SK-N-SH (cell line): ENCODE data around the gene MBTPS1. TPM values are rescaled to one million over a fixed set of nuclear protein-coding genes. Genes with fewer than 3 reads are reported as not detected.

Experiments used
- CTCF ChIA-PET: fragments of 300-600, 350-600 bp; formaldehyde crosslinking; extraction: SDS; loops from one replicate; lab custom pipeline; 2021; lab: Yijun Ruan, JAX
- POLR2A ChIA-PET: fragments of 350-600 bp; sonication (Branson Sonifier 250); formaldehyde crosslinking; extraction: SDS; loops from one replicate; lab custom pipeline; 2020; ENCODE audit warnings: antibody characterized with exemption, inconsistent platforms; lab: Yijun Ruan, JAX
- DNase-seq: peaks from one replicate; pipeline ENCODE4 v3.0.0; 2012
- H2AFZ ChIP-seq: fragments of 200-600 bp; sonication (generic); 2 replicates; pipeline ENCODE4 v1.8.1; 2016; ENCODE audit warnings: antibody characterized with exemption, mild to moderate bottlenecking, low read depth
- H3F3A ChIP-seq: fragments of 200-600 bp; sonication (generic); replicated peaks from 2 replicates; pipeline ENCODE3; 2016; ENCODE audit warnings: antibody characterized with exemption, mild to moderate bottlenecking; ENCODE audit not compliant: insufficient read depth
- H3K27ac ChIP-seq, 2 experiments: fragments of 200-500 bp in 1 of 2; fragments of 200-600 bp in 1 of 2; sonication (Bioruptor generic) in 1 of 2; sonication (generic), shearing (Covaris generic) in 1 of 2; 2 replicates each; pipeline versions ENCODE4 v1.5.1 to v1.6.1; 2014 to 2016; ENCODE audit warnings: low read depth in 2 of 2, inconsistent platforms in 1 of 2, low read length in 1 of 2, mild to moderate bottlenecking in 1 of 2, mixed read lengths in 1 of 2
- H3K27me3 ChIP-seq: fragments of 200-600 bp; sonication (generic), shearing (Covaris generic); 2 replicates; pipeline ENCODE4 v1.6.1; 2016; ENCODE audit warnings: mixed run types; ENCODE audit not compliant: insufficient read depth
- H3K36me3 ChIP-seq, 2 experiments: fragments of 200-500 bp in 1 of 2; fragments of 200-600 bp in 1 of 2; sonication (Bioruptor generic) in 1 of 2; sonication (generic) in 1 of 2; replicated peaks in 1 of 2; 2 replicates each; pipeline versions ENCODE3 to v1.5.1; 2014 to 2016; ENCODE audit warnings: low read length in 1 of 2, mild to moderate bottlenecking in 1 of 2; ENCODE audit not compliant: insufficient read depth in 2 of 2, control insufficient read depth in 1 of 2
- H3K4me1 ChIP-seq, 2 experiments: fragments of 200-500 bp in 1 of 2; fragments of 200-600 bp in 1 of 2; sonication (Bioruptor generic) in 1 of 2; sonication (generic), shearing (Covaris generic) in 1 of 2; 2 replicates each; pipeline versions ENCODE4 v1.5.1 to v1.6.1; 2014 to 2016; ENCODE audit warnings: low read depth in 1 of 2, low read length in 1 of 2, mixed run types in 1 of 2; ENCODE audit not compliant: insufficient read depth in 2 of 2, control insufficient read depth in 1 of 2
- H3K4me2 ChIP-seq: fragments of 200-600 bp; sonication (generic), shearing (Covaris generic); 2 replicates; pipeline ENCODE4 v1.6.1; 2017; ENCODE audit warnings: mixed run types
- H3K4me3 ChIP-seq, 2 experiments: fragments of 200-500 bp in 1 of 2; fragments of 200-600 bp in 1 of 2; sonication (Bioruptor generic) in 1 of 2; sonication (generic), shearing (Covaris generic) in 1 of 2; 2 replicates each; pipeline versions ENCODE4 v1.5.1 to v1.8.1; 2014 to 2016; ENCODE audit warnings: low read depth in 2 of 2, inconsistent platforms in 1 of 2, low read length in 1 of 2, mild to moderate bottlenecking in 1 of 2, mixed read lengths in 1 of 2, moderate library complexity in 1 of 2
- H3K79me2 ChIP-seq: fragments of 200-600 bp; sonication (generic); 2 replicates; pipeline ENCODE4 v1.8.1; 2017; ENCODE audit warnings: mild to moderate bottlenecking; ENCODE audit not compliant: insufficient read depth
- H3K9ac ChIP-seq: fragments of 200-600 bp; sonication (generic); 2 replicates; pipeline ENCODE4 v1.6.1; 2017; ENCODE audit warnings: mixed run types
- H3K9me2 ChIP-seq: fragments of 200-600 bp; sonication (generic); 2 replicates; pipeline ENCODE4 v1.6.1; 2017; ENCODE audit warnings: mixed run types
- H3K9me3 ChIP-seq: fragments of 200-600 bp; sonication (generic); 2 replicates; pipeline ENCODE4 v1.6.1; 2017; ENCODE audit warnings: mixed run types, mild to moderate bottlenecking, moderate library complexity
- H4K20me1 ChIP-seq: fragments of 200-600 bp; sonication (generic); 2 replicates; pipeline ENCODE4 v1.6.1; 2017; ENCODE audit warnings: mild to moderate bottlenecking, mixed run types; ENCODE audit not compliant: insufficient read depth
- CHD2 ChIP-seq: fragments of 150-350 bp; IDR thresholded peaks from 2 replicates; pipeline ENCODE4 v1.6.1; 2018; ENCODE audit warnings: low read length; ENCODE audit not compliant: partially characterized antibody
- FOXM1 ChIP-seq: IDR thresholded peaks from 2 replicates; pipeline ENCODE4 v1.4.0; 2012; ENCODE audit warnings: low read depth, mild to moderate bottlenecking
- IRF3 ChIP-seq: fragments of 150-350 bp; IDR thresholded peaks from 2 replicates; pipeline ENCODE4 v1.6.1; 2016; ENCODE audit warnings: mild to moderate bottlenecking, low read depth, low read length
- MEF2A ChIP-seq: IDR thresholded peaks from 2 replicates; pipeline ENCODE4 v1.4.0; 2012; ENCODE audit warnings: low read depth, borderline replicate concordance
- NFIC ChIP-seq: IDR thresholded peaks from 2 replicates; pipeline ENCODE4 v1.4.0; 2012; ENCODE audit warnings: borderline replicate concordance
- RFX5 ChIP-seq: IDR thresholded peaks from 2 replicates; pipeline ENCODE4 v1.6.1; 2012; ENCODE audit warnings: mild to moderate bottlenecking, improper control_type of control experiment, low read length
- SMC3 ChIP-seq: IDR thresholded peaks from 2 replicates; pipeline ENCODE4 v1.6.1; 2012; ENCODE audit warnings: low read depth, low read length, improper control_type of control experiment
- TAF1 ChIP-seq: IDR thresholded peaks from 2 replicates; pipeline ENCODE4 v1.6.1; 2012; ENCODE audit warnings: low read depth, mild to moderate bottlenecking, low read length, moderate library complexity, borderline replicate concordance
- USF1 ChIP-seq: IDR thresholded peaks from 2 replicates; pipeline ENCODE4 v1.4.0; 2012; ENCODE audit warnings: low read depth, borderline replicate concordance
- WGBS: methylation state at CpG from one replicate; pipeline ENCODE4 v1.1.6; 2017; ENCODE audit warnings: low lambda C conversion rate; 5-methylcytosine and 5-hydroxymethylcytosine counted together
- polyA plus RNA-seq, 3 experiments: library from polyadenylated mRNA; depleted of rRNA; stranded (reverse); fragments of >200 nt; gene quantifications; 2 replicates each; pipeline ENCODE4 v1.2.3, GENCODE V29; 2012
- TF ChIP-seq, protein P1 (sequence below): IDR thresholded peaks from 2 replicates; pipeline ENCODE4 v1.6.1; 2012; ENCODE audit warnings: mild to moderate bottlenecking, low read depth, low read length, moderate library complexity

The MBTPS1 gene
- polyA plus RNA-seq, 1 of the 3 experiments (the other 2 are of a cell fraction) = 84.9 TPM

DNA sequence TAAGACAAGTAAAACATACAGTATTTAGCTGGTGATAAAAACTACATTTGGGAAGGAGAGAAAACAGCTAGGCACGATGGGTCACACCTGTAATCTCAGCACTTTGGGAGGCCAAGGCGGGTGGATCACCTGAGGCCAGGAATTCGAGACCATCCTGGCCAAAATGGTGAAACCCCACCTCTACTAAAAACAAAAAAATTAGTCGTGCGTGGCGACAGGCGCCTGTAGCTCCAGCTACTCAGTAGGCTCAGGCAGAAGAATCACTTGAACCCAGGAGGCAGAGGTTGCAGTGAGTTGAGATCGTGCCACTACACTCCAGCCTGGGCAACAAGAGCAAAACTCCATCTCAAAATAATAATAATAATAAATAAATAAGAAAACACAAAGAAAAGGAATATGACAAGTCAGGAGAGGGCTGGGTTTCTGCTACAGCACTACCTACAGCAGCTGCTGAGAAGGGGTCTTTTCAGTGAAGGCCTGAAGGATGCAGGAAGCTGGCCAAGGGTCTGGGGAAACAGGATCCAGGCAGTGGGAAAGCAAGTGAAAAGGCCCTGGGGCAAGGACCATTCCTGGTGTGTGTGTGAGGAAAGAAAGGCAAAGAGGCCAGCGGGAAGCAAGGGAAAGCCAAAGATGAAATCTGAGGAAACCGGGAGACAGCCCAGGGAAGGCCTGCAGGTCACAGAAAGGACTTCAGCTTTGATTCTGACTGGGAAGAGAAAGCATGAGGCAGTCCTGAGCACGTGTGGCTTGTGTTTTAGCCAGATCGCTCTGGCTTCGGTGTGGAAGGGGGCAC lies 10.6 kb downstream of the MBTPS1 start:
- WGBS = 85% methylated on average over 13 of the region's 13 CpGs

More for the DNA sequence above, 10.6 kb downstream of the MBTPS1 start:
- DNase-seq = no peak
- H3K9me2 ChIP-seq = no peaks in the 10 kb centered on the region
- no peaks in the 10 kb centered on the region for H3K9me3 ChIP-seq
- peaks cover 81% of the 10 kb centered on the region for H4K20me1 ChIP-seq
- no peak overlapping the region for H3K4me3 ChIP-seq
- H3K79me2 ChIP-seq = peaks cover 94% of the 10 kb centered on the region
- no peak overlapping the region for H3K4me2 ChIP-seq
- no peaks in the 10 kb centered on the region for H3K27me3 ChIP-seq
- H3K27ac ChIP-seq = no peak overlapping the region
- no peak for TF ChIP-seq TAF1
- TF ChIP-seq SMC3 = no peak
- no peak for TF ChIP-seq NFIC
- TF ChIP-seq, protein P1, sequence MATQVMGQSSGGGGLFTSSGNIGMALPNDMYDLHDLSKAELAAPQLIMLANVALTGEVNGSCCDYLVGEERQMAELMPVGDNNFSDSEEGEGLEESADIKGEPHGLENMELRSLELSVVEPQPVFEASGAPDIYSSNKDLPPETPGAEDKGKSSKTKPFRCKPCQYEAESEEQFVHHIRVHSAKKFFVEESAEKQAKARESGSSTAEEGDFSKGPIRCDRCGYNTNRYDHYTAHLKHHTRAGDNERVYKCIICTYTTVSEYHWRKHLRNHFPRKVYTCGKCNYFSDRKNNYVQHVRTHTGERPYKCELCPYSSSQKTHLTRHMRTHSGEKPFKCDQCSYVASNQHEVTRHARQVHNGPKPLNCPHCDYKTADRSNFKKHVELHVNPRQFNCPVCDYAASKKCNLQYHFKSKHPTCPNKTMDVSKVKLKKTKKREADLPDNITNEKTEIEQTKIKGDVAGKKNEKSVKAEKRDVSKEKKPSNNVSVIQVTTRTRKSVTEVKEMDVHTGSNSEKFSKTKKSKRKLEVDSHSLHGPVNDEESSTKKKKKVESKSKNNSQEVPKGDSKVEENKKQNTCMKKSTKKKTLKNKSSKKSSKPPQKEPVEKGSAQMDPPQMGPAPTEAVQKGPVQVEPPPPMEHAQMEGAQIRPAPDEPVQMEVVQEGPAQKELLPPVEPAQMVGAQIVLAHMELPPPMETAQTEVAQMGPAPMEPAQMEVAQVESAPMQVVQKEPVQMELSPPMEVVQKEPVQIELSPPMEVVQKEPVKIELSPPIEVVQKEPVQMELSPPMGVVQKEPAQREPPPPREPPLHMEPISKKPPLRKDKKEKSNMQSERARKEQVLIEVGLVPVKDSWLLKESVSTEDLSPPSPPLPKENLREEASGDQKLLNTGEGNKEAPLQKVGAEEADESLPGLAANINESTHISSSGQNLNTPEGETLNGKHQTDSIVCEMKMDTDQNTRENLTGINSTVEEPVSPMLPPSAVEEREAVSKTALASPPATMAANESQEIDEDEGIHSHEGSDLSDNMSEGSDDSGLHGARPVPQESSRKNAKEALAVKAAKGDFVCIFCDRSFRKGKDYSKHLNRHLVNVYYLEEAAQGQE = no peak
- TF ChIP-seq RFX5 = no peak
- TF ChIP-seq MEF2A = no peak
- TF ChIP-seq CHD2 = no peak
- TF ChIP-seq IRF3 = no peak
- TF ChIP-seq FOXM1 = no peak
- no peak for TF ChIP-seq USF1
- H3F3A ChIP-seq = peaks cover 4% of the 10 kb centered on the region
- H3K9ac ChIP-seq = no peak overlapping the region
- ChIA-PET CTCF (interaction anchor here (0.7 to 1.7 kb wide), 8 partner anchors 11 to 1572 kb away, joined by 3 to 6 read pairs (median 3); partner anchors contain the start of genes MBTPS1 and TAF1C), POLR2A (no interaction called here)
- no peak overlapping the region for H2AFZ ChIP-seq
- peaks cover 6 to 21% of the 10 kb centered on the region in 2 experiments for H3K36me3 ChIP-seq
- peaks cover 0 to 6% of the 10 kb centered on the region in 2 experiments; a peak in 1 of 4 replicates for H3K4me1 ChIP-seq
